GM12878 (cell line): ENCODE results near the gene POLN. TPM values are rescaled to one million over a fixed set of nuclear protein-coding genes. Genes with fewer than 3 reads are reported as not detected.

Experiments
- ATAC-seq: fragments of 200-7000 bp; cut with Tn5 transposase; 3 replicates; pipeline ENCODE4 v1.9.1; 2020; ENCODE audit warnings: mild to moderate bottlenecking, moderate library complexity
- BruUV-seq: library from RNA; stranded (reverse); fragments of 400-500 nt; replicated peaks from 2 replicates; lab custom pipeline; 2021; lab: Mats Ljungman, UMichigan
- CTCF ChIA-PET: fragments of 300-600 bp; sonication (Branson Sonifier 250); formaldehyde crosslinking; extraction: SDS; loops from one replicate; lab custom pipeline; 2021; ENCODE audit warnings: inconsistent platforms; lab: Yijun Ruan, JAX
- POLR2A ChIA-PET: fragments of 350-600 bp; formaldehyde crosslinking; extraction: SDS; loops from one replicate; lab custom pipeline; 2021; ENCODE audit warnings: inconsistent platforms; lab: Charles Lee
- RAD21 ChIA-PET: fragments of 300-600 bp; sonication (Branson Sonifier 250); formaldehyde crosslinking; loops from one replicate; lab custom pipeline; 2023; ENCODE audit warnings: antibody characterized with exemption; ENCODE audit not compliant: unreplicated experiment; lab: Charles Lee
- SMC1A ChIA-PET: fragments of 300-600 bp; sonication (Branson Sonifier 250); formaldehyde crosslinking; loops from one replicate; lab custom pipeline; 2023; ENCODE audit not compliant: unreplicated experiment, uncharacterized antibody; lab: Charles Lee
- DNase-seq: peaks from one replicate; pipeline ENCODE4 v3.0.0-alpha.2; 2011; ENCODE audit warnings: low read depth, low spot score
- FAIRE-seq: peaks from 3 replicates; lab custom pipeline; 2011; peaks lifted over from hg19 to GRCh38; lab: Jason Lieb, UNC
- H2AFZ ChIP-seq: 2 replicates; pipeline ENCODE4 v1.6.0; 2011; ENCODE audit warnings: low read depth, low read length, control low read depth; ENCODE audit not compliant: control insufficient read depth
- H3K27ac ChIP-seq: 2 replicates; pipeline ENCODE4 v1.5.1; 2011; ENCODE audit warnings: control low read depth; ENCODE audit not compliant: control insufficient read depth, insufficient read depth
- H3K27me3 ChIP-seq, 2 experiments: replicated peaks in 1 of 2; 2 replicates each; pipeline versions ENCODE4 v1.6.0 to v1.6.1; 2011; ENCODE audit warnings: low read length in 1 of 2; ENCODE audit not compliant: control insufficient read depth in 2 of 2, insufficient read depth in 2 of 2
- H3K36me3 ChIP-seq, 2 experiments: 2 replicates each; pipeline ENCODE4 v1.5.1; 2011; ENCODE audit warnings: low read length in 1 of 2; ENCODE audit not compliant: control insufficient read depth in 2 of 2, insufficient read depth in 2 of 2
- H3K4me1 ChIP-seq: 2 replicates; pipeline ENCODE4 v1.6.1; 2011; ENCODE audit warnings: mild to moderate bottlenecking, low read length, moderate library complexity, mixed read lengths; ENCODE audit not compliant: control insufficient read depth, insufficient read depth
- H3K4me2 ChIP-seq: 2 replicates; pipeline ENCODE4 v1.6.0; 2011; ENCODE audit warnings: control low read depth; ENCODE audit not compliant: control insufficient read depth, insufficient read depth
- H3K4me3 ChIP-seq: fragments of 200-600 bp; sonication (generic); 2 replicates; pipeline ENCODE4 v1.5.1; 2016
- H3K79me2 ChIP-seq: 2 replicates; pipeline ENCODE4 v1.6.0; 2011; ENCODE audit warnings: low read length; ENCODE audit not compliant: control insufficient read depth, insufficient read depth
- H3K9ac ChIP-seq: 2 replicates; pipeline ENCODE4 v1.8.0; 2011; ENCODE audit warnings: low read length, control low read depth, mixed read lengths; ENCODE audit not compliant: control insufficient read depth, insufficient read depth
- H3K9me3 ChIP-seq: replicated peaks from 3 replicates; pipeline ENCODE4 v1.5.1; 2011; ENCODE audit warnings: mild to moderate bottlenecking, low read length; ENCODE audit not compliant: control insufficient read depth, insufficient read depth
- H4K20me1 ChIP-seq: 2 replicates; pipeline ENCODE4 v1.6.0; 2011; ENCODE audit not compliant: control insufficient read depth, insufficient read depth
- BCL3 ChIP-seq: IDR thresholded peaks from 2 replicates; pipeline ENCODE4 v1.6.1; 2011; ENCODE audit warnings: borderline replicate concordance, low read depth, mild to moderate bottlenecking, moderate library complexity, low read length; ENCODE audit not compliant: insufficient read depth, poor library complexity, severe bottlenecking
- JUND ChIP-seq: IDR thresholded peaks from 2 replicates; pipeline ENCODE4 v1.6.1; 2012; ENCODE audit warnings: low read depth, mild to moderate bottlenecking, low read length, improper control_type of control experiment, moderate library complexity
- KDM1A ChIP-seq: fragments of 200-600 bp; sonication (generic); IDR thresholded peaks from 2 replicates; pipeline ENCODE4 v1.6.1; 2016; ENCODE audit warnings: borderline replicate concordance
- MXI1 ChIP-seq: fragments of 150-350 bp; IDR thresholded peaks from 2 replicates; pipeline ENCODE4 v1.6.1; 2011; ENCODE audit warnings: low read depth, mild to moderate bottlenecking, inconsistent platforms, low read length, improper control_type of control experiment
- NFYA ChIP-seq: IDR thresholded peaks from 2 replicates; pipeline ENCODE4 v1.6.1; 2011; ENCODE audit warnings: low read depth, mild to moderate bottlenecking, low read length, improper control_type of control experiment, borderline replicate concordance
- NFYB ChIP-seq: IDR thresholded peaks from 2 replicates; pipeline ENCODE4 v1.6.1; 2011; ENCODE audit warnings: low read depth, mild to moderate bottlenecking, low read length, improper control_type of control experiment, moderate library complexity; ENCODE audit not compliant: insufficient read depth
- NKRF ChIP-seq: fragments of 450-650 bp; conservative IDR thresholded peaks from 2 replicates; pipeline ENCODE4 v1.6.1; 2017; ENCODE audit warnings: mild to moderate bottlenecking, moderate library complexity
- NRF1 ChIP-seq: conservative IDR thresholded peaks from 2 replicates; pipeline ENCODE4 v1.6.1; 2011; ENCODE audit warnings: mild to moderate bottlenecking, low read depth, low read length, improper control_type of control experiment
- SMAD5 ChIP-seq: IDR thresholded peaks from 2 replicates; pipeline ENCODE4 v1.6.1; 2016; ENCODE audit warnings: antibody characterized with exemption, low read depth
- SMARCA5 ChIP-seq: fragments of 450-650 bp; IDR thresholded peaks from 2 replicates; pipeline ENCODE4 v1.6.1; 2017; ENCODE audit warnings: mild to moderate bottlenecking
- YBX1 ChIP-seq: fragments of 450-650 bp; IDR thresholded peaks from 2 replicates; pipeline ENCODE4 v1.6.1; 2016; ENCODE audit warnings: antibody characterized with exemption
- ZBTB11 ChIP-seq: fragments of 450-650 bp; formaldehyde crosslinking; IDR thresholded peaks from 2 replicates; pipeline ENCODE4 v1.5.0; 2022; ENCODE audit warnings: mild to moderate bottlenecking, missing genetic modification characterization
- ZNF24 ChIP-seq: fragments of 450-650 bp; IDR thresholded peaks from 2 replicates; pipeline ENCODE4 v1.6.1; 2017; ENCODE audit warnings: antibody characterized with exemption, mild to moderate bottlenecking
- ZNF592 ChIP-seq: fragments of 450-650 bp; IDR thresholded peaks from 2 replicates; pipeline ENCODE4 v1.6.1; 2017; ENCODE audit warnings: mild to moderate bottlenecking, moderate library complexity
- in situ Hi-C: fragments of 300-500 bp; cut with MboI; formaldehyde crosslinking; loops from 9 replicates; pipeline ENCODE4 v1.14.3; 2018; ENCODE audit warnings: mixed read lengths
- intact Hi-C: fragments of 100-400 bp; cut with micrococcal nuclease; formaldehyde crosslinking; loops from one replicate; pipeline ENCODE4 v1.14.2; 2022; ENCODE audit not compliant: unreplicated experiment
- polyA plus RNA-seq, 11 experiments: library from polyadenylated mRNA; depleted of rRNA in 4 of 11; unstranded in 6 of 11; stranded (reverse) in 5 of 11; fragments of >200 nt; fragmentation: Nextera tagmentation in 4 of 11; fragmentation: Illumina TruSeq in 1 of 11; extraction: Ambion mirVana in 4 of 11; extraction: Trizol in 1 of 11; gene quantifications; 1 replicate in 1 of 11; 2 replicates in 10 of 11; pipeline versions ENCODE4 v1.2.1 to v1.2.3, GENCODE V29; 2011 to 2016; ENCODE audit warnings: inconsistent platforms in 2 of 11, missing spikeins in 2 of 11, low read depth in 1 of 11
- total RNA-seq, 4 experiments: library from RNA; depleted of rRNA in 3 of 4; stranded (reverse); fragments of >200 nt in 3 of 4; fragmentation: Illumina TruSeq in 1 of 4; extraction: Trizol in 1 of 4; gene quantifications; 2 replicates each; pipeline versions ENCODE4 v1.2.1 to v1.2.3, GENCODE V29; 2013 to 2021

Gene POLN
- total and polyA plus RNA-seq, 10 of the 15 experiments (the other 5 are each of a cell fraction or from before 2014, with no cell fraction given) = 0.09 to 2.0 (median 0.95) TPM; not detected in 1

GRCh38 chr4:2087170-2087569 is 154.8 kb downstream of the POLN start:
- Histone ChIP-seq H3K27me3 (peaks cover 0 to 4% of the 10 kb centered on the region in 2 experiments; a peak in 3 of 4 replicates), H3K9me3 (no peaks in the 10 kb centered on the region), H3K36me3 (no peaks in the 10 kb centered on the region), H3K79me2 (no peaks in the 10 kb centered on the region), H3K4me3 (no peak overlapping the region), H2AFZ (no peak overlapping the region)
- no peak for DNase-seq
- in situ Hi-C loops = no loop called here
- intact Hi-C loops = no loop called here
- no peak for FAIRE-seq
- SMC1A ChIA-PET = interaction anchor here (0.8 kb wide), 1 partner anchor 107 kb away, joined by 3 read pairs; no protein-coding TSS in a partner anchor
- no TSS peak for BruUV-seq
- TF ChIP-seq SMAD5 (no peak), NKRF (no peak), JUND (no peak), ZNF24 (no peak), SMARCA5 (no peak), YBX1 (no peak), NRF1 (no peak), ZBTB11 (no peak), BCL3 (no peak), MXI1 (no peak), NFYA (no peak), ZNF592 (no peak), KDM1A (no peak), NFYB (no peak)
- TF ChIP-seq, all 136 proteins: peak for 0
- no peak for ATAC-seq
- Histone ChIP-seq H3K4me1 (no peaks in the 10 kb centered on the region), H3K27ac (no peak overlapping the region), H3K9ac (no peak overlapping the region), H4K20me1 (no peaks in the 10 kb centered on the region), H3K4me2 (no peak overlapping the region)
- ChIA-PET RAD21 (no interaction called here), POLR2A (no interaction called here), CTCF (no interaction called here)
